SK-N-SH (cell line): ENCODE results near the gene MZF1.

Source experiments
- POLR2AphosphoS5 ChIP-seq: IDR thresholded peaks from 2 replicates; pipeline ENCODE4 v1.6.1; 2012; ENCODE audit warnings: low read depth, low read length
- TF ChIP-seq, protein P1 (sequence below): IDR thresholded peaks from 2 replicates; pipeline ENCODE4 v1.4.0; 2012; ENCODE audit warnings: low read depth, borderline replicate concordance

DNA sequence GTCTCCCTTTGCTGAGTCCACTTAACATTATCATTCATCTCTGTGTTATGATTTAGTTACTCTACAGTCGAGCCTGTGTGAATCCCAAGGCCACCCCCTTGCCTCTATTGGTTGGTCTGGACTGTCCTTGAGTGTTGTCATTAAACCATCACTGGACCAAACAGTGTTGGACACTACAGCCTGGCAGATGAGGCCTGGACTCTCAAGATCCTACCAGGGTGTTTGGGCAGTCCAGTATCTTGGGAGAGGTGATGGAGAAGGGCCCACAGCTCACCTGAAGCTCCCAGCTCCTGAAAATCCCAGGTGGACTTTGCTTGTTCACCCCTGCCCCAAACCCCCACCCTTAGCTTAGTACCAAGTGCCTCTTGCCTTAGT, 22.0 kb downstream of the MZF1 start:
- TF ChIP-seq, protein P1, sequence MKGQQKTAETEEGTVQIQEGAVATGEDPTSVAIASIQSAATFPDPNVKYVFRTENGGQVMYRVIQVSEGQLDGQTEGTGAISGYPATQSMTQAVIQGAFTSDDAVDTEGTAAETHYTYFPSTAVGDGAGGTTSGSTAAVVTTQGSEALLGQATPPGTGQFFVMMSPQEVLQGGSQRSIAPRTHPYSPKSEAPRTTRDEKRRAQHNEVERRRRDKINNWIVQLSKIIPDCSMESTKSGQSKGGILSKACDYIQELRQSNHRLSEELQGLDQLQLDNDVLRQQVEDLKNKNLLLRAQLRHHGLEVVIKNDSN: no peak
- no peak; the same call in 1 of the 2 replicates for TF ChIP-seq POLR2AphosphoS5
